HG03103 (cell line): ENCODE measurements around the gene ANKRD17.
"Not testable (repeated sequence)": the region's sequence is repeated elsewhere in the genome, so short reads cannot be mapped to it uniquely, and the experiment has no call there.

Experiments
- ATAC-seq: cut with Tn5 transposase; IDR thresholded peaks from one replicate; pipeline ENCODE4 v1.9.1; 2021; ENCODE audit warnings: low read depth; ENCODE audit not compliant: unreplicated experiment

Gene ANKRD17

GRCh38 chr4:73205482-73205881, 53.1 kb downstream of the ANKRD17 start:
- ATAC-seq, result no peak

- ATAC-seq, result not testable (repeated sequence)
Observed at GRCh38 chr4:73203976-73204375, 54.6 kb downstream of the ANKRD17 start.

- no peak for ATAC-seq
Observed at GRCh38 chr4:73197220-73197619, 61.4 kb downstream of the ANKRD17 start.

GRCh38 chr4:73194064-73194463, 64.5 kb downstream of the ANKRD17 start:
- no peak for ATAC-seq

DNA sequence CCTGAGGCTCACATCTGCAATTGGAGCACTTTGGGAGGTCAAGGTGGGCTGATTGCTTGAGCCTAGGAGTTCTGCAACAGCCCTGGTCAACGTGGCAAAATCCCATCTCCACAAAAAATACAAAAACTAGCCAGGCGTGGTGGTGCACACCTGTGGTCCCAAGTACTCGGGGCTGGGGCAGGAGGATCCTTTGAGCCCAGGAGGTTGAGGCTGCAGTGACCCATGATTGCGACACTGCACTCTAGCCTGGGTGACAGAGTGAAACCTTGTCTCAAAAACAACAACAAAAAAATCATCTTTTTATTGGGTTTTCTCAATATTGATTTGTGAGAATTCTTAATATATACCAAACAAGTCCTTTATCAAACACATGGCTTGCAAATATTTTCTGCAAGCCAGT, 64.9 kb downstream of the ANKRD17 start:
- no peak for ATAC-seq

DNA sequence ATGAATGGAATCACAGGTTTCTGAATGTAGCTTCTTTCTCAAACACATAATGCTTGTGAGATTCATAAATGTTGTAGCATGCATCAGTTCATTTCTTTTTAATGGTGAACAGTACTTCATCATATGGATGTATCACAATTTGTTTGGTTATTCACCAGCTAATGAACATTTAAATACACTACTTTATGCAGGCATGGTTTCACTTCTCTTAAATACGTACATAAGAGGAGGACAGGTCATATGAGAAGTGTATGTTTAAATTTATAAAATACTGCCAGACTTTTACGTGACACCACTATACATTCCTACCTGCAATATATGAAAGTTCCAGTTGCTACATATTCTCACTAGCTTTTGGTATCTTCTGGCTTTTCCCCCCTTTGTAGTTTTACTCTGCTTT, 65.4 kb downstream of the ANKRD17 start:
- peak; percentile 87 for ATAC-seq

GRCh38 chr4:73189274-73189810, 69.3 kb downstream of the ANKRD17 start:
- no peak for ATAC-seq

DNA sequence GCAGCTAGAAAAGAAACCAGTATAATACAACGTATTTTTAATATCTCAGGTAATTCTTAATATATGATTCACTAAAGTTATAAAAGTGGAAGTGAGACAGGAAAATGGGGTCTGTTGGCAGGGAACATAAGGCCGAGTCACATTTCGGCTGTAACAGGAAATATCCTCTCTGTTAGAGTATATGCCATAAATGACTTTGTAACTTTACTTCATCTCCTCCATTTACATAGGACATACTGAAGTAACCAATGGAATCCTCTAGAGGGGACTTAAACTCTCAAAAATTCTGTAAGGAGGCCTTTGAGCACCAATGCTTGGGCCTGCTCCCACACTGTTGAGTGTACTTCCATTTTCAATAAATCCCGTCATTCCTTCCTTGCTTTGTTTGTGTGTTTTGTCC, 71.3 kb downstream of the ANKRD17 start:
- ATAC-seq, result peak; percentile 59

GRCh38 chr4:73185903-73186302, 72.7 kb downstream of the ANKRD17 start:
- ATAC-seq, result no peak

GRCh38 chr4:73181231-73181630, 77.4 kb downstream of the ANKRD17 start:
- ATAC-seq, result no peak

GRCh38 chr4:73178389-73178788, 80.2 kb downstream of the ANKRD17 start:
- no peak for ATAC-seq

GRCh38 chr4:73172161-73172560, 86.4 kb downstream of the ANKRD17 start:
- no peak for ATAC-seq

- ATAC-seq, result no peak
Observed at GRCh38 chr4:73170518-73171198, 87.9 kb downstream of the ANKRD17 start.

- ATAC-seq, result no peak
Observed at GRCh38 chr4:73166212-73166611, 92.4 kb downstream of the ANKRD17 start.

GRCh38 chr4:73161527-73162185, 96.9 kb downstream of the ANKRD17 start:
- no peak for ATAC-seq

DNA sequence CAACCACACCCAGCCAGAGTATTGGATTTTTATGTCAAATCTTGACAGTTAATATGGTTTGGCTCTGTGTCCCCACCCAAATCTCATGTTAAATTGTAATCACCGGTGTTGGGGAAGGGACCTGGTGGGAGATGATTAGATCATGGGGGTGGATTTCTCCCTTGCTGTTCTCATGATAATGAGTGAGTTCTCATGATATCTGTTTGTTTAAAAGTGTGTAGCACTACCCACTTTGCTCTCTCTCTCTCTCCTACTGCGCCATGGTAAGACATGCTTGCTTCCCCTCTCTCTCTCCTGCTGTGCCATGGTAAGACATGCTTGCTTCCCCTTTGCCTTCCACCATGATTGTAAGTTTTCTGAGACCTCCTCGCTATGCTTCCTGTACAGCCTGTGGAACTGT, 102.2 kb downstream of the ANKRD17 start:
- ATAC-seq, result no peak

GRCh38 chr4:73152893-73153292, 105.7 kb downstream of the ANKRD17 start:
- ATAC-seq, result no peak

DNA sequence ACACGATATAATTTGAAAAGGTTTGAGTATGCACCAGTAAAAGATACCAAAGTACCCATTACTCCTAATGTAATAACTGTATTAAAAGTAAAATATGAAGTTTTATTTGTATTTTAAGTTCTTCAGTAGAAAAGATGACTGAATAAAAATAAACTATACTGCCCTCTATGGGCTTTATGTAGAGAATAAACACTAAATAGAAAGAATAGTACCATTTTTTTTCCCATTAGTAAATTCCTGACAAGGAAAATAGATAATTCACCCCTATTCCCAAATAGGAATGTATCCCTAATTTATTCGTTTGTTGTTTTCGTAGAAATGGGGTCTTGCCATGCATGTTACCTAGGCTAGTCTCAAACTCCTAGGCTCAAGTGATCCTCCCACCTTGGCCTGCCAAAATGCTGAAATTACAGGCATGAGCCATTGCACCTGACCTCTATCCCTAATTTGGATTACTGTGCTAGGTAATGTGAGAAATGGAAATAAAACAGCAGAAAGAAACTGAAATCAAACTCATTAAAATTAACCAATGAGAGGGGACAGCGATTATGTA, 115.5 kb downstream of the ANKRD17 start:
- no peak for ATAC-seq

DNA sequence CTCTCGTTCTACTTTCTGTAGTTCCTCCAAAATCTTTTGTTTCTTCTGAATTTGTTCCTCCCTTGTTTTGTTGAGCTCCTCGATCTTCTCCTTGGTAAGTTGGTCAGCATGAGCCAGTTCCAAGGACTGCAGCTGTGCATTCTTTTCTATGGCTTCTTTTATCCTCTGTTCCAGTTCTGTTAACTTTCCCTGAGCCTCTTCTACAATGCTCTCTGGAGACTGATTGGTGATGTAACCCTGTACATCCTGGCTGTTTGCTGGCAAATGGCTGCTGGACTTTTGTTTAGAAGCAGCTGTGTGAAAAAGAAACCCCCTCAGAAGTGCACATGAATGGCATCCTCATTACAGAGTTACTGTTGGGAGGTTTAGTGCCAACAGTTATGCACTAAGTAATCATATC, 118.6 kb downstream of the ANKRD17 start:
- ATAC-seq, result no peak

DNA sequence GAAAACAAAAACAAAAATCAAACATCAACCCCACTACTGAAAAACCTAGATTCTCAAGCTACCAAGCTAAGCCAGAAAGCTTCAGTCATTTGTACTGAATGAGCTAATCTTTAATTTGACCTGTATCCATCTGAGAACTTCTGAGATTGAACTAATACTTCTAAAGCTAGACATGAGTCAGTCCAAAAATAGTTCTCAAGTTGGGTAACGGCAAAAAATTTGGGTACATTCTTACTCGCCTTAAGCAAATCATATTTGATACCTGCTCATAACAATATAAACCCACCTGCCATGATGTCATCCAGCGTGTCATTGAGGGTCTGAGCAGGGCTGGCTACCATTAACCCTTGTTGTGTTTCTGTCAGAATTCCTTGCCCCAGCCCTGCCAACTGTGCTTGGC, 119.4 kb downstream of the ANKRD17 start:
- ATAC-seq, result no peak

DNA sequence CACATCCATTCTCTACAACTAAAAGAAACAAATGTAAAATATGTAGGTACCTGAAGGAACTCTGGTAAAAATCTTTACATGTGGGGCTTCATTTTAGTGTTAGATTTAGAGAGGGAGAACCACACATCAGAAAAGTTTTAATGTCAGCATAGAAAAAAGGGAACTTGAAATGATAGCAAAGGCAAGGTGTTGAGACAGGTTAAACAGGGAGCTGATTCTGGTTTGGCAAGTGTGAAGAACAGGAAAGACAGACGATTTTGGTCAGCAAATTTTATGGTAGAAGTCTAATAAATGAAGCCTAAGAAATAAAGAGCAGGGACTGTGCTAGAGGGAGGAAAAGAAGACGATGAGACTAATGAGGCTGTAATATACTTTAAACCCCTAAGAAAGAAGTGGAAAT, 121.5 kb downstream of the ANKRD17 start:
- no peak for ATAC-seq

- no peak for ATAC-seq
Observed at GRCh38 chr4:73133784-73134183, 124.8 kb downstream of the ANKRD17 start.
